IMR-90 (cell line): ENCODE measurements around the gene HDC. TPM values are rescaled to one million over a fixed set of nuclear protein-coding genes. Genes with fewer than 3 reads are reported as not detected.

Source experiments
- ATAC-seq: fragments of 200-7000 bp; cut with Tn5 transposase; 2 replicates; pipeline ENCODE4 v1.9.1; 2020; ENCODE audit warnings: low read depth, mild to moderate bottlenecking, moderate library complexity
- BruUV-seq: library from RNA; stranded (reverse); fragments of 400-500 nt; replicated peaks from 2 replicates; lab custom pipeline; 2021; lab: Mats Ljungman, UMichigan
- CTCF ChIA-PET: fragments of 300-600 bp; formaldehyde crosslinking; extraction: SDS; loops from one replicate; lab custom pipeline; 2021; ENCODE audit warnings: antibody characterized with exemption; lab: Yijun Ruan, JAX
- POLR2A ChIA-PET: fragments of 300-600 bp; sonication (Branson Sonifier 250); formaldehyde crosslinking; loops from one replicate; lab custom pipeline; 2022; ENCODE audit warnings: antibody characterized with exemption; ENCODE audit not compliant: unreplicated experiment; lab: Charles Lee
- DNase-seq: peaks from one replicate; pipeline ENCODE4 v3.0.0; 2013
- H2AFZ ChIP-seq: replicated peaks from 2 replicates; pipeline ENCODE3; 2013; ENCODE audit warnings: low read length, mild to moderate bottlenecking; ENCODE audit not compliant: poor library complexity
- H2AK5ac ChIP-seq: 2 replicates; pipeline ENCODE4 v1.6.1; 2013; ENCODE audit warnings: low read depth, low read length, inconsistent platforms
- H2AK9ac ChIP-seq: replicated peaks from 2 replicates; pipeline ENCODE3; 2013; ENCODE audit warnings: mild to moderate bottlenecking, low read depth, low read length, moderate library complexity; ENCODE audit not compliant: poor library complexity
- H2BK120ac ChIP-seq: 2 replicates; pipeline ENCODE4 v1.6.1; 2013; ENCODE audit warnings: low read depth, low read length, inconsistent platforms
- H2BK15ac ChIP-seq: 3 replicates; pipeline ENCODE4 v1.6.1; 2013; ENCODE audit warnings: low read depth, low read length, inconsistent platforms
- H2BK20ac ChIP-seq: 2 replicates; pipeline ENCODE4 v1.6.1; 2013; ENCODE audit warnings: low read depth, mild to moderate bottlenecking, inconsistent platforms, low read length, moderate library complexity
- H2BK5ac ChIP-seq: 2 replicates; pipeline ENCODE4 v1.6.1; 2013; ENCODE audit warnings: mild to moderate bottlenecking, low read depth, low read length, inconsistent platforms; ENCODE audit not compliant: poor library complexity, severe bottlenecking
- H3K14ac ChIP-seq: replicated peaks from 2 replicates; pipeline ENCODE4 v1.6.1; 2013; ENCODE audit warnings: low read depth, low read length, inconsistent platforms
- H3K18ac ChIP-seq: 2 replicates; pipeline ENCODE4 v1.6.1; 2013; ENCODE audit warnings: low read depth, low read length, control low read depth
- H3K23ac ChIP-seq: 2 replicates; pipeline ENCODE4 v1.6.1; 2013; ENCODE audit warnings: low read depth, low read length, inconsistent platforms
- H3K27ac ChIP-seq: 2 replicates; pipeline ENCODE4 v1.5.1; 2013; ENCODE audit warnings: mild to moderate bottlenecking, control low read depth, low read length; ENCODE audit not compliant: insufficient read depth
- H3K27me3 ChIP-seq: 2 replicates; pipeline ENCODE4 v1.6.1; 2013; ENCODE audit warnings: low read length; ENCODE audit not compliant: control insufficient read depth, insufficient read depth
- H3K36me3 ChIP-seq: 2 replicates; pipeline ENCODE4 v1.6.1; 2013; ENCODE audit warnings: low read length, mixed read lengths; ENCODE audit not compliant: control insufficient read depth, insufficient read depth
- H3K4ac ChIP-seq: 2 replicates; pipeline ENCODE4 v1.6.1; 2013; ENCODE audit warnings: low read depth, low read length, inconsistent platforms
- H3K4me1 ChIP-seq: 2 replicates; pipeline ENCODE4 v1.6.1; 2013; ENCODE audit warnings: low read length, mixed read lengths; ENCODE audit not compliant: control insufficient read depth, insufficient read depth
- H3K4me2 ChIP-seq: 2 replicates; pipeline ENCODE4 v1.6.1; 2013; ENCODE audit warnings: low read depth, mild to moderate bottlenecking, control low read depth, low read length, moderate library complexity
- H3K4me3 ChIP-seq: 2 replicates; pipeline ENCODE4 v1.5.1; 2013; ENCODE audit warnings: low read depth, mild to moderate bottlenecking, control low read depth, low read length, moderate library complexity; ENCODE audit not compliant: insufficient read depth
- H3K56ac ChIP-seq: 2 replicates; pipeline ENCODE4 v1.6.1; 2013; ENCODE audit warnings: low read length, inconsistent platforms; ENCODE audit not compliant: insufficient read depth; ENCODE audit errors: extremely low read depth
- H3K79me1 ChIP-seq, 2 experiments: 2 replicates each; pipeline ENCODE4 v1.6.1; 2013; ENCODE audit warnings: low read length in 2 of 2, inconsistent platforms in 1 of 2, low read depth in 1 of 2
- H3K9ac ChIP-seq: 2 replicates; pipeline ENCODE4 v1.6.1; 2013; ENCODE audit warnings: low read depth, low read length, control low read depth
- H3K9me1 ChIP-seq: 2 replicates; pipeline ENCODE4 v1.6.1; 2013; ENCODE audit warnings: low read length, inconsistent platforms; ENCODE audit not compliant: insufficient read depth
- H3K9me3 ChIP-seq: 2 replicates; pipeline ENCODE4 v1.6.1; 2013; ENCODE audit warnings: low read length; ENCODE audit not compliant: control insufficient read depth, insufficient read depth
- H4K20me1 ChIP-seq: 2 replicates; pipeline ENCODE4 v1.6.1; 2013; ENCODE audit warnings: low read length, inconsistent platforms; ENCODE audit not compliant: insufficient read depth
- H4K5ac ChIP-seq: 2 replicates; pipeline ENCODE4 v1.6.1; 2013; ENCODE audit warnings: mild to moderate bottlenecking, low read depth, low read length, control low read depth
- H4K8ac ChIP-seq, 2 experiments: 2 replicates each; pipeline ENCODE4 v1.6.1; 2013; ENCODE audit warnings: low read depth in 2 of 2, low read length in 2 of 2, control low read depth in 1 of 2, inconsistent platforms in 1 of 2
- H4K91ac ChIP-seq: 2 replicates; pipeline ENCODE4 v1.6.1; 2013; ENCODE audit warnings: low read depth, low read length, inconsistent platforms; ENCODE audit not compliant: insufficient read depth
- BHLHE40 ChIP-seq: fragments of 150-350 bp; IDR thresholded peaks from 2 replicates; pipeline ENCODE4 v1.6.1; 2016; ENCODE audit warnings: mild to moderate bottlenecking, low read depth, low read length
- CEBPB ChIP-seq: IDR thresholded peaks from 2 replicates; pipeline ENCODE4 v1.6.1; 2012; ENCODE audit warnings: low read depth, low read length, improper control_type of control experiment
- CHD1 ChIP-seq: IDR thresholded peaks from 2 replicates; pipeline ENCODE4 v1.6.1; 2012; ENCODE audit warnings: low read depth, low read length, improper control_type of control experiment
- ELK1 ChIP-seq: fragments of 150-350 bp; IDR thresholded peaks from 2 replicates; pipeline ENCODE4 v1.6.1; 2016; ENCODE audit warnings: low read depth, mild to moderate bottlenecking, low read length, moderate library complexity, borderline replicate concordance
- FOS ChIP-seq: fragments of 150-350 bp; IDR thresholded peaks from 2 replicates; pipeline ENCODE4 v1.6.1; 2016; ENCODE audit warnings: low read depth, low read length
- MAFK ChIP-seq: IDR thresholded peaks from 2 replicates; pipeline ENCODE4 v1.6.1; 2012; ENCODE audit warnings: low read depth, low read length, improper control_type of control experiment
- MAZ ChIP-seq: IDR thresholded peaks from 2 replicates; pipeline ENCODE4 v1.6.1; 2012; ENCODE audit warnings: low read depth, mild to moderate bottlenecking, low read length, improper control_type of control experiment, moderate library complexity, borderline replicate concordance
- POLR2A ChIP-seq: IDR thresholded peaks from 2 replicates; pipeline ENCODE4 v1.6.1; 2012; ENCODE audit warnings: mild to moderate bottlenecking, low read depth, low read length
- RAD21 ChIP-seq: IDR thresholded peaks from 2 replicates; pipeline ENCODE4 v1.6.1; 2012; ENCODE audit warnings: low read length, improper control_type of control experiment
- RCOR1 ChIP-seq: IDR thresholded peaks from 2 replicates; pipeline ENCODE4 v1.6.1; 2012; ENCODE audit warnings: mild to moderate bottlenecking, low read length, improper control_type of control experiment; ENCODE audit not compliant: insufficient replicate concordance
- RFX5 ChIP-seq: IDR thresholded peaks from 2 replicates; pipeline ENCODE4 v1.8.0; 2012; ENCODE audit warnings: low read depth, mild to moderate bottlenecking, low read length, moderate library complexity
- SMC3 ChIP-seq: fragments of 150-350 bp; IDR thresholded peaks from 2 replicates; pipeline ENCODE4 v1.6.1; 2016; ENCODE audit warnings: low read depth, mild to moderate bottlenecking, antibody characterized with exemption, low read length, moderate library complexity
- WGBS, 2 experiments: methylation state at CpG; one replicate each; pipeline versions ENCODE4 v1.1.5 to v1.1.7; 2013; ENCODE audit warnings: missing lambda C conversion rate in 2 of 2; ENCODE audit not compliant: insufficient read length in 1 of 2; ENCODE audit errors: extremely low coverage in 2 of 2; 5-methylcytosine and 5-hydroxymethylcytosine counted together
- dilution Hi-C: fragments of 300-500 bp; cut with HindIII; formaldehyde crosslinking; loops from one replicate; pipeline ENCODE4 v1.14.3; 2018; ENCODE audit warnings: low sequenced_read_pairs; ENCODE audit not compliant: unreplicated experiment
- in situ Hi-C: fragments of 300-500 bp; cut with MboI; formaldehyde crosslinking; loops from 3 replicates; pipeline ENCODE4 v1.14.3; 2019; ENCODE audit warnings: low sequenced_read_pairs, inconsistent platforms, mixed read lengths
- intact Hi-C: fragments of 100-400 bp; cut with micrococcal nuclease; formaldehyde crosslinking; loops from 2 replicates; pipeline ENCODE4 v1.10.0; 2022
- polyA plus RNA-seq, 3 experiments: library from polyadenylated mRNA; depleted of rRNA; stranded (reverse); fragments of >200 nt; gene quantifications; 2 replicates each; pipeline ENCODE4 v1.2.3, GENCODE V29; 2012; ENCODE audit warnings: low replicate concordance in 1 of 3
- total RNA-seq: library from RNA; depleted of rRNA; stranded (reverse); fragments of >200 nt; gene quantifications from 2 replicates; pipeline ENCODE4 v1.2.3, GENCODE V29; 2012

Gene HDC
- total and polyA plus RNA-seq, 2 of the 4 experiments (the other 2 are of a cell fraction) = not detected

GRCh38 chr15:50256188-50257041 is 9.1 kb downstream of the HDC start (continued):
- TF ChIP-seq SMC3 = no peak
- TF ChIP-seq CEBPB = no peak

- H2AFZ ChIP-seq = no peak overlapping the region
- no peak overlapping the region for H3K27ac ChIP-seq
- no peak for TF ChIP-seq FOS
- no peak for TF ChIP-seq BHLHE40
- TF ChIP-seq MAZ = no peak
- TF ChIP-seq RFX5 = no peak
- TF ChIP-seq CHD1 = no peak
- TF ChIP-seq SMC3 = no peak
- no peak for TF ChIP-seq RAD21
- no peak for TF ChIP-seq RCOR1
- no peak for TF ChIP-seq POLR2A
- no peak for TF ChIP-seq ELK1
- no peak for TF ChIP-seq MAFK
- BruUV-seq = no TSS peak
- no peak overlapping the region for H3K14ac ChIP-seq
- peak overlapping the region; percentile 31; the same call in 1 of the 2 replicates for H2AK5ac ChIP-seq
- no peaks in the 10 kb centered on the region for H4K20me1 ChIP-seq
- no peak overlapping the region for H2BK15ac ChIP-seq
- H3K18ac ChIP-seq = no peak overlapping the region
- H2BK120ac ChIP-seq = no peak overlapping the region
- no peak overlapping the region for H3K9ac ChIP-seq
- dilution Hi-C loops = no loop called here
- H3K4me2 ChIP-seq = no peak overlapping the region
- no peaks in the 10 kb centered on the region for H3K36me3 ChIP-seq
- H3K9me3 ChIP-seq = no peaks in the 10 kb centered on the region
- intact Hi-C loops = no loop called here
- no peak overlapping the region for H4K8ac ChIP-seq
- CTCF ChIA-PET = no interaction called here
- WGBS, 2 experiments = 87% methylated on average over 5 of the region's 11 CpGs; no CpG with 5 or more reads in 1 of the 2 experiments
- POLR2A ChIA-PET = no interaction called here
- H3K79me1 ChIP-seq = no peaks in the 10 kb centered on the region
- ATAC-seq (no peak), DNase-seq (no peak)
- H2BK5ac ChIP-seq = no peak overlapping the region
- no peak overlapping the region for H2AK9ac ChIP-seq
- H3K4ac ChIP-seq = no peak overlapping the region
- H3K4me1 ChIP-seq = peaks cover 7% of the 10 kb centered on the region
- H3K9me1 ChIP-seq = peaks cover 10% of the 10 kb centered on the region; the same call in 1 of the 2 replicates
- H3K4me3 ChIP-seq = no peak overlapping the region
- H3K23ac ChIP-seq = no peak overlapping the region
- peaks cover 16% of the 10 kb centered on the region for H3K27me3 ChIP-seq
- no peak overlapping the region for H4K5ac ChIP-seq
- H2BK20ac ChIP-seq = no peak overlapping the region
- in situ Hi-C loops = no loop called here
- no peak overlapping the region for H3K56ac ChIP-seq
- H4K91ac ChIP-seq = no peak overlapping the region
Observed at GRCh38 chr15:50252556-50252955, 13.0 kb downstream of the HDC start.
